Right lobe of liver (tissue), 6 donors: ENCODE data around the gene INSYN2B. TPM values are rescaled to one million over a fixed set of nuclear protein-coding genes. Genes with fewer than 3 reads are reported as not detected.

Experiments used
- ATAC-seq, 4 donors: fragments of 200-7000 bp; cut with Tn5 transposase; one replicate each; pipeline ENCODE4 v1.9.1; 2020; ENCODE audit warnings: mild to moderate bottlenecking in 4 of 4, moderate library complexity in 4 of 4
- DNase-seq, 3 donors: peaks; one replicate each; pipeline ENCODE4 v3.0.0-alpha.2; 2020
- H3K27ac ChIP-seq, 3 donors: fragments of 200-600 bp; one replicate each; pipeline ENCODE4 v1.8.0; 2022
- H3K27me3 ChIP-seq, 2 donors: fragments of 200-600 bp; one replicate each; pipeline ENCODE4 v1.8.0; 2022
- H3K36me3 ChIP-seq, 4 donors: fragments of 200-600 bp; sonication (generic) in 1 of 4; one replicate each; pipeline versions ENCODE4 v1.5.1 to v1.8.0; 2017 to 2022; ENCODE audit warnings: control low read depth in 1 of 4
- H3K4me1 ChIP-seq, 4 donors: fragments of 200-600 bp; sonication (generic) in 1 of 4; one replicate each; pipeline versions ENCODE4 v1.5.1 to v1.8.0; 2017 to 2022; ENCODE audit warnings: control low read depth in 1 of 4
- H3K4me3 ChIP-seq, 3 donors: fragments of 200-600 bp; one replicate each; pipeline ENCODE4 v1.8.0; 2022
- H3K9me3 ChIP-seq, 4 donors: fragments of 200-600 bp; sonication (generic) in 1 of 4; one replicate each; pipeline versions ENCODE4 v1.5.1 to v1.8.0; 2017 to 2022; ENCODE audit warnings: control low read depth in 1 of 4
- CTCF ChIP-seq, 4 donors: fragments of 200-600 bp in 3 of 4; fragments of 450-650 bp in 1 of 4; IDR thresholded peaks; one replicate each; pipeline versions ENCODE4 v1.5.1 to v1.8.0; 2016 to 2022; ENCODE audit warnings: antibody characterized with exemption in 4 of 4, mild to moderate bottlenecking in 2 of 4
- POLR2A ChIP-seq: fragments of 450-650 bp; IDR thresholded peaks from one replicate; pipeline ENCODE4 v1.6.1; 2017; ENCODE audit warnings: antibody characterized with exemption, mild to moderate bottlenecking
- WGBS: methylation state at CpG from one replicate; pipeline ENCODE4 v1.1.6; 2018; ENCODE audit warnings: low coverage, low lambda C conversion rate; ENCODE audit not compliant: insufficient coverage; ENCODE audit errors: missing lambda C conversion rate; 5-methylcytosine and 5-hydroxymethylcytosine counted together
- intact Hi-C, 2 donors: fragments of 100-400 bp; cut with DNase I; formaldehyde crosslinking; loops; one replicate each; pipeline versions ENCODE4 v1.11.2 to v1.14.1; 2022
- total RNA-seq, 6 experiments: library from RNA; depleted of rRNA in 2 of 6; stranded (reverse); fragments of >200 nt in 2 of 6; fragmentation: NEBNext Ultra II Directional in 3 of 6; extraction: Animal tissue kit (Norgen Biotek cat#: 25700) in 3 of 6; gene quantifications; one replicate each; pipeline versions ENCODE4 v1.1.0 to v1.2.4, GENCODE V29; 2016 to 2023
- donor health status: DM: no; HTN: yes; CAD: no.
- donor health status: DM: no; HTN: no; CAD: no.
- donor health status: DM: no; HTN: no; CAD: no.
- donor health status: DM: no; HTN: yes; CAD: no.
- donor health status: DM: no; HTN: yes; CAD: no.

INSYN2B gene
- total RNA-seq, 6 experiments from 2014 or later: 0.09 to 0.13 TPM; not detected in 4

- Histone ChIP-seq H3K4me1 (no peaks in the 10 kb centered on the region), H3K4me3 (no peak overlapping the region), H3K36me3 (no peaks in the 10 kb centered on the region), H3K9me3 (no peaks in the 10 kb centered on the region), H3K27me3 (no peaks in the 10 kb centered on the region), H3K27ac (no peak overlapping the region)
- WGBS: 63% methylated on average over 2 of the region's 2 CpGs
- TF ChIP-seq CTCF (IDR thresholded peaks at IDR 0.05): no peak
- TF ChIP-seq POLR2A: no peak
- intact Hi-C loops: no loop called here
- no peak for DNase-seq
- ATAC-seq: no peak
Measured at GRCh38 chr5:169918228-169918627, 62.1 kb downstream of the INSYN2B start.

GRCh38 chr5:169917500-169917899 lies 62.8 kb downstream of the INSYN2B start:
- 31% methylated on average over 2 of the region's 2 CpGs for WGBS
- Histone ChIP-seq H3K27ac (no peak overlapping the region), H3K4me3 (no peak overlapping the region), H3K36me3 (no peaks in the 10 kb centered on the region), H3K9me3 (no peaks in the 10 kb centered on the region), H3K27me3 (no peaks in the 10 kb centered on the region), H3K4me1 (no peaks in the 10 kb centered on the region)
- peak in 1 of 4 donors; percentile 31 for ATAC-seq
- no peak for TF ChIP-seq POLR2A
- TF ChIP-seq CTCF (IDR thresholded peaks at IDR 0.05): no peak
- no peak for DNase-seq
- intact Hi-C loops: no loop called here

GRCh38 chr5:169914766-169915165 lies 65.5 kb downstream of the INSYN2B start:
- peak in 1 of 4 donors; percentile 29 for ATAC-seq
- DNase-seq: no peak

GRCh38 chr5:169913479-169913878 lies 66.8 kb downstream of the INSYN2B start:
- no peak for DNase-seq
- Histone ChIP-seq H3K4me1 (no peaks in the 10 kb centered on the region), H3K27ac (no peak overlapping the region), H3K27me3 (no peaks in the 10 kb centered on the region), H3K4me3 (no peak overlapping the region), H3K36me3 (no peaks in the 10 kb centered on the region), H3K9me3 (no peaks in the 10 kb centered on the region)
- TF ChIP-seq CTCF (IDR thresholded peaks at IDR 0.05): no peak
- no peak for TF ChIP-seq POLR2A
- 45% methylated on average over 2 of the region's 2 CpGs for WGBS
- ATAC-seq: no peak
- intact Hi-C loops: no loop called here

More at GRCh38 chr5:169914766-169915165, 65.5 kb downstream of the INSYN2B start:
- H3K27me3 ChIP-seq: no peaks in the 10 kb centered on the region
- 30% methylated on average over 1 of the region's 2 CpGs for WGBS
- H3K27ac ChIP-seq: no peak overlapping the region
- no peaks in the 10 kb centered on the region for H3K9me3 ChIP-seq
- no peaks in the 10 kb centered on the region for H3K4me1 ChIP-seq
- H3K36me3 ChIP-seq: no peaks in the 10 kb centered on the region
- no peak overlapping the region for H3K4me3 ChIP-seq
- TF ChIP-seq POLR2A (no peak), CTCF (IDR thresholded peaks at IDR 0.05) (no peak)
- intact Hi-C loops: no loop called here
